Measurements from ENCODE around the gene MOB3B.

Gene MOB3B

DNA sequence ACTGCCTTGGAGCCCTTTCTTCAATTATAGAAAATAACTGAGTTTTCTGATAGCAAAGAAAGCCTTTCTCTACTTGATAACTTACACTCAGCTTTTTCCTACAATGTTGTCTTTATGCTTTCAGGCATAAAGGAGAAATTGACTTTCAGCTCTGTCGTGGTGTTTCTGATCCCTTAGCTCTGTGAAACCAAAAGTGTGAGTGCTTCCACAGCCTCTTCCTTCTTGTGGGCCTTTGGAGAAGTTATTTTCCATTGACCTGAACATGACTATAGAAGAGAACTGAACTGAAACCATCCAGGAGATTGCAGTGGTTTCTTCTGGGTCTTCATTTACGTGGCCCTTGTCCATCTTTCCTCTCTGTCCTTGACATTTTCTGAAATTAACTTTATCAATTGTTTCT lies 173.2 kb downstream of the MOB3B start:
- no peak for DNase-seq

DNA sequence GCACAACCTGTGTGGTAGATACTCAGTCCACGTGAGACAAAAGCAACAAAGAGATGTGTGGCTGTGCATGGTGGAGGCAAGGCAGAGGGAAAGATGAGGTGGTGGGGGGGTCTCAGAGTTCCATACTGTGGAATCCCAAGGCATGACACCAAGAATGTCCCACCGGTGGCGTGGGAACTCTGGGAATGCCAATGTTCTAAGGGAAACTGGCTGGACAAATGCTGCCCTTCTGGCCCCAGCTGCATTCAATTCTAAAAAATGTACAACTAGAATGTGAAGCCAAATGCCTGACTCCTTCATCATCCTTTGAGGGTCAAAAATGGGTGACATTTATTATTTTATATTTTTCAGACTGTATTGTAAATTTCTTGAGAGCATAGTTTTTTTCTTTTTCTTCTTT lies 174.4 kb downstream of the MOB3B start:
- no peak for DNase-seq

DNA sequence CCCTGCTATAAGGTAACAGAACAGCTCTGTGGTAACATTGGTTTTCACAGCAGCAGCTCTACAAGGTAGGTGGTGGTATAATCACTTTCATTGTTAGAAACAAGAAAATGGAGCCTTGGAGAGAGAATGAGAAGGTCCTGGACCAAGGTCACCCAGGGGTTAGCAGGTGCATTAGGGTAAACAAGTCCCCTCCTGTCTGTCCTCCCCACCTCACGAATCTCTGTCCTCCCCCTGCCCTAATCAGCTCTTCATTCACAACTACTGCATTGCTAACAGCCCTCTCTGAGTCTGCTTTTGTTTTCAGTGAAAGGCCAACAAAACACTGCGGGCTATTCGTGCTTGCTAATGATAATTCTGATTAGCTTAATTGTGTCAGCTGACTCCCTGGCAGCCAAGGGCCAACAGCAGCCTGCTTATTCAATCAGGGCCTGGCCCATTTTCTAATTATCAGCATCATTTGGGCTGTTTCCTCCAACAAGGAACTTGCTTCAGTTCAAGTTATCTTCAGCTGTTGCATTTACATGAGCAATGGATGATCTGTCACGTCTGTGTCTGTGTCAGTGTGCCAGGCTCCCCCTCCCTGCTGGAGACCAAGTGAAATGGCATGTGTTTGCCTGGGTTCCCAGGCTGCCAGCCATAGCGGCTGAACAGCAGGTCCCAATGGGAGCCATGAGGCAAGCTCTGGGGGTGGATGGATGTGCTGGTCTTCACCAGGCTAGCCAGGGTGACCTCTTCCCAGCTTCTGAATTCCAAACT lies 176.0 kb downstream of the MOB3B start:
- DNase-seq = no peak

DNA sequence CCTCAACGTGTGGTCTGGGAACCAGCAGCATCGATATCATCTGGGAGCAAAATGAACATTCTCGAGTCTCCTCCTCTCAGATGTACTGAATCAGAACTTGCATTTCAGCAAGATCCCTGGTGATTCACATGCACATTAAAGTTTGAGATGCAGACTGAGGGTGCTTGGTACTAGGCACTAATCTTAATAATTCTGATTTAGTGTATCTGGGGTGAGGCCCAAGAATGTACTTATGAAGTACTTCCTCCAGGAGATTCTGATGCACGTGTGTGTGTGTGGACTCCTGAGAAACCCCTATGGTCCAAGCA lies 176.5 kb downstream of the MOB3B start:
- DNase-seq = no peak

DNA sequence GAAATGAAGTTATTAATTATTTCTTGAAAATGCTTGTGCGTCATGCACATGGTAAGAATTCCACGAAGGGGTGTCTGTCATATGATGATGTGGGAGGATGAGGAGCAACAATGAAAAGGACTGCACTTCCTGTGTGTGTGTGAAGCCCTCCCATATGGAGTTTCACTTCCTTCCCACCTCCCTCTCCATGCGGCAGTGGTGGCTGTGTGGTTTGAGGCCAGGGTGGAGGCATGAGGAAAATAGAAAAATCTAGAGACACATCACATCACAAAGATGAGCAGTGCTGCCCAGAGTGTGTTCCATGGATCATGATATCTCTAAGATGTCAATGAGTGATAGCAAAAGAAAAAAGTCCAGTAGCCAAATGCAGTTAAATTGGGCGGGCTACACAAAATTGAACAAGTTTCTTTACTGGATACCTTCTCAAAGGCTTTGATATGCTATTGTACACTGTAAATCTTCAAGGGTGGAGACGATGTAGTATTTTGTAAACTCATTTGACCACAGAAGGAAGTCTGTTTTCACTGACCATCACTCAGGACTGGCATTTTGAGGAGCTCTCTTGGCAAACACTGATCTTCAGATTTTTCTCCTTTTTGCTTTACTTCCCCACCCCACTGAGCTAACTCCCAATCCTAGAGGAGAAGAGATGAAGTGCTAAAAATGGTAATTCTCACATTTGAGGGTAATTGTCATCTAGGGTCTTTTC lies 177.0 kb downstream of the MOB3B start:
- no peak for DNase-seq

DNA sequence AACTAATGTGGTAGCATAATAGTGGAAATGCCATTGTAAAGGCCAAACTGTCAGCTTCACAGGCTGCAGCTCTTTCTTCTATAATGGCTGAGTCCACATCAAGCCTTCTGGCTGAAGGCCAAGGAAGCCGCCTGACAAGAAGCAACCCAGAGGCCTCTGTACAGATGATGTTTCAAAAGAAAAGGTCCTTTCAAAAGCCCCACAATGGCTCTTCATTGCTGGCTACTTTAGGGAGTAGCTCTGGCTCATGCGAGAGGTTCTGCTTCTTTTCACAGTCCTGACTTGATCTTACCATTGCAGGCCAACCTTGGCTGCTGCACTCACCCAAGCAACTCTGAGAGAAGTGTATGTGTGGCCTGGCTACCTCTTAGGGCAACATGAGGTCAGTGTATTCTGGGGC lies 178.2 kb downstream of the MOB3B start:
- no peak for DNase-seq

DNA sequence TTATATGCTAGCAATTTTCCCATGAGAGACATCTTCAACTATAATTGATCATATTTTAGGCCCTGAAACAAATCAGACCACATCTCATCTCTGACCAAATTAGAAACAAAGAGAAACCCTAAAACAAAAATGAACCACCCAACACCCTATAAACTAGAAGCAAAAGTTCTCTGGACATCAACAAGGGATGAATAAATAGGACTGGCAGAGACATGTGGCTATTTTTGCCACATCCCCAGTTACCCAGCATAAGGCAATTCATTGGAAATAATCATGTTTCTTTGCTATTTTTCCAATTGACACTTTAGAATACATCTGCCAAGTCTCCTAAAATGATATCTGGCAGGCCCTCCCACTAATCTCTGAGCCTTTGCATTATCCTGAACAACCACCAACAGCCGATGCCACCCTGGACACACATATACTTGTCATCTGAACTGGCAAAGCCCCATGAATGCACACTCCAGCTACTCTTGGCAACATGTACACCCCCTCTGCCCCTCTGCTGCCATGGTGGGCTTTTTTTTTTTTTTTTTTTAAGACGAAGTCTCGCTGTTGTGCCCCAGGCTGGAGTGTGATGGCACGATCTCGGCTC lies 179.1 kb downstream of the MOB3B start:
- DNase-seq = no peak

DNA sequence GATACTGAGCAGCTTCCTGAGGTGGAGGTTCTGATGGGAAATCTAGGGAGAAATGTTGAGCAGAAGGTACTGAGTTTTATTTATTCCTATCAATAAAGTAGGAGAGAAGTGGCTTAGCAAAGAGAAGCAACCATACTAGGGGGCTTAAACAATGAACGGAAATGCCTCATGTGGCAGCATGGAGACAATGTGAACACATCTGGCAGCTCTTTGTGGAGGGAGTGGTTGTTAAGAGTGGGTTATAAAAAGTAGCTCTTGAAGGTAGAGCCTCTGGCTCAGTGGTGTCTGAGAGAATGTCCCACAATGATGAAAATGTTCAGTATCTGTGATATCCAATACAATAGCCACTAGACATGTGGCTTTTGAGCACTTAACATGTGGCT lies 179.9 kb downstream of the MOB3B start:
- no peak for DNase-seq

DNA sequence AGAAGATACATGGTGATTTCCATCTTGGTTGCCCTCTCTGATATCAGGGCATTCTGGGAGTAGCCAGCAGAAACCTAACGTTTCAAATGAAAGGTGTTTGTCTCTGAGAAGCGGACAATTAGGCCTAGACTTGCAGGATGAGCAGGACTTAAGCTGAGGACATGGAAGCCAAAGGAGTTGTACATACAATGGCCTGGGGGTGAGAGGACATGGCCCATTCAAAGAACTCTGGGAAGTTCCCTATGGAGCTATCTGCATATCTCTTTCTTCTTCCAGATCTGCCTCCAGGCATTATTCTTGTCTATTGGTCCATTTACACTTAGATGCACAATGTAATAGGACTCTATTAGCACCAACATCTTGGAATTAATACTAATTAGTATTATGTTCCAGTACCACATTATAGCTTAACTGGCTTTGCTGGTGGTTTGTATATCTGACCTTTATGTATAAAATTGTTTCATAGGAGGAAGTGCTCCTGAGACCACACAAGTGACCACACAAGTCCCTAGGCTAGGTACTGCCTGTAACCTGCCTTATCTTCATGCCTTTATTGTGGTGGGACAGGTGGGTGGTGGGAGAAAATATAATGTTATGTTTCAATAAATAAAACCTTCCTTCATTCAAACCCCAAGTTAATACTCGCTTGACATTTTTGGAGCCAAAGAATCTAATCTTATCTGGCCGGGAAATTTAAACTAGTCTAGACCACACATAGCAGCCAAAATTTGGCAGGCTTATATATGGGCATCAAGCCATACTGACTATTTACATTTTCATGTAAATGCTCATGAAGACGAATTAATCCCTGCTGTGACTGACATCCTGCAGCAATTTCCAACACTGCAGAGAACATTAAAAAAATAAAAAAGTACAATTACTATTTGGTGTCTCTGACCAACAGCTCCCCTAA lies 180.6 kb downstream of the MOB3B start:
- DNase-seq = no peak

DNA sequence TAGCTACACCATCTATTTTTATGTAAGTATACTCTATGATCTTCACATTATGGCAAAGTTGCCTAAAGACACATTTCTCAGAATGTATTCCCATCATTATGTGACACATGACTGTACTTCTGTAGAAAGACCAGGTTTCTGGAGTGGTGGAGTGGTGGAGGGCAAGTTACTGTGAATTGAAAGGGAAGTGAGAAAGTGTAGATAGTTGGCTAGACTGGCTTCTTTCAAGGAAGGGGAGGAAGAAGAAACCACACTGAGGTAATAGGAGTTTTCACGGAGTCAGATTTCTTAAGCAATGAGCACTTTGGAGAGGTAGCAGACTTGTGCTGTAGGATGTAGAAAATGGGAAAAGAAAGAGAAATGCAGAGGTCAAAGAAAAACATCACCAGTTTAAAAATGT lies 181.7 kb downstream of the MOB3B start:
- no peak for DNase-seq

DNA sequence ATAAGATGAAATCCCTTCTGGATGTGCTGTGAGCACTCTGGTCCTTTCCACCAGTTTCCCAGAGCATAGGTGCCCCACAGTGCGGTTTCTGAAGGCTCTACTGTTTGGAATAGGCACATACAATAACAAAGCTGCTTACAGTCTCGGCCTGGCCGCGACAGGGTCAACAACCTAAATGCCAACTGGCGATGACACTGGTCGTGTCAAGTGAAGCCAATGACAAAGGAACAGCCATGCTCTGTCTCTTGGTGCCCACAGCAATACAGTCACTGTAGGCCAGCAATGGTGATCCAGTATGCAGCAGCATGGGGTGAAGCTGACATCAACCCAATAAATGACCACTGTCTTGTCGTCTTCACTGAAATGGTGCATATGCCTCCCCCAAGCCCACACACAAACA lies 184.8 kb downstream of the MOB3B start:
- no peak for DNase-seq

DNA sequence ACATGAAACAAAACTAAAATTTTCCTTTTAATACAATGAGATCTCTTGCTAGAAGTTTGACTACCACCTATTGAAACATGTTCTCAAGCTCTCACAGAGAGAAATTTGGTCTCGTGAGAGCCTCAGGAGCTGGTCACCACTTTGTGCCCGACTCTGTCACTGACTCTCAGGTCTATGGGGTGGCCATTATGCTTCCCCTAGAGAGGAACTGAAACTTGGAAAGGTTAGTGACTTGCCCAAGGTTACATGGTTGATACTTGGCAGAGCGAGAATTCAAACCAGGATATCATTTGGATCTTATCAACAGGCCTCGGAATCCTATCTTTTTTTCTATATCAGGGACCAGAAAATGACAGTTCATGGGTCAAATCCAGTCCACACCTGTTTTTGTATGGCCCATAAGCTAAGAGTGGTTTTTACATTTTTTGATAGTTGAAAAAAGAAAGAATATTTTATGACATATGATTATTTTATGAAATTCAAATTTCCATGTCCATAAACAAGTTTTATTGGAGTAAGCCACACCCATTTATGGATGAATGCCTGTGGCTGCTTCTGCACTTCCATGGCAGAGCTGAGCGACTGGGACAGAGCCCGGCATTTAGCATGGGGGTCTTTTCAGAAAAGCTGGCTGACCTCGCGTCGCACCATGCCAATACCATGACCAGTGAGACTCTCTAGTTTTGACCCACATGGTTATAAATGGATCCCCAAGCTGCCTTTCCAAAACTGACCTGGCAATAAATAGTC lies 187.9 kb downstream of the MOB3B start:
- no peak for DNase-seq

DNA sequence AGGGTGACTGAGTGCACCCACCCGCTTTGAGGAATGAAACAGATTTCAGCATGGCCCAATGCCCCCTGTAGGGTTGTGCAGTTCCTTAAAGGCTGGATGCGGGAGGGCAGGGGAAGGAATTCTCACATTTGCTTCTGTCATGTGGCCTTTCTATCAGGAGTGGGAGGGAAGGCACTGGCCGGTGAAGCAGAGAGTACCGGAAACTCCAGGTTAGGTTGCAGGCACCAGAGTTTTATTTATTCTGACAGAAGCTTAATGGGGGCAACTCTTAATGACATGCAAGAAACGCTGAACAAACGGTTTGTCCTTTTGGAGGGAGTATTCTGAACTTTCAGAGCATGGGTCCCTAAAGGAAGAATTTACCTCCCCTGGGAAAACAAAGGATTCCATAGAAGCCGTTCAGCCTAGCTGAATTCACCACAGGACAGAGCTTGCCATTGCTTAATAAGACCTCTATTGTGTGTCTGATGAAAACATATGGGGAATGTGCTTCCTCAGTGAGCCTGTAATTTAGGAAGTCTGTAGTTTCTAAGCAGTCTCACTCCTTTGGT lies 188.6 kb downstream of the MOB3B start:
- no peak for DNase-seq

DNA sequence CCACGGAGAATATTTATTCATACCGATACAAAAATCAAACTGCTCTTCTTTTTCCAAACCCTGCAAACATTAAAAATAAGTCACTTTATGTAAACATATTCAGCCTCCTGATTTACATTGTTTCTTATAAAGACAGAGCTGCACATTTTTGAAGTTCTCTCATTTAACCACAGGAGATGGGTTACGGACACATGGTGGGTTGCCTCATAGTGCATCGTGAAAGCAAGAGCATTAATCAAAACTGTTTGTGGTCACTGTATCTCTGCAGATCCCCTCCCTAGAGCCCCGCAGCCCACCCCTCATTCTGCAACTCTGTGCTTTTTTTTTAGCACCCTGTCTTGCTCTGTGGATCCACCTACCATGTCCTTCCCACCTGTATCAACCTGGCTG lies 189.3 kb downstream of the MOB3B start:
- DNase-seq = no peak

DNA sequence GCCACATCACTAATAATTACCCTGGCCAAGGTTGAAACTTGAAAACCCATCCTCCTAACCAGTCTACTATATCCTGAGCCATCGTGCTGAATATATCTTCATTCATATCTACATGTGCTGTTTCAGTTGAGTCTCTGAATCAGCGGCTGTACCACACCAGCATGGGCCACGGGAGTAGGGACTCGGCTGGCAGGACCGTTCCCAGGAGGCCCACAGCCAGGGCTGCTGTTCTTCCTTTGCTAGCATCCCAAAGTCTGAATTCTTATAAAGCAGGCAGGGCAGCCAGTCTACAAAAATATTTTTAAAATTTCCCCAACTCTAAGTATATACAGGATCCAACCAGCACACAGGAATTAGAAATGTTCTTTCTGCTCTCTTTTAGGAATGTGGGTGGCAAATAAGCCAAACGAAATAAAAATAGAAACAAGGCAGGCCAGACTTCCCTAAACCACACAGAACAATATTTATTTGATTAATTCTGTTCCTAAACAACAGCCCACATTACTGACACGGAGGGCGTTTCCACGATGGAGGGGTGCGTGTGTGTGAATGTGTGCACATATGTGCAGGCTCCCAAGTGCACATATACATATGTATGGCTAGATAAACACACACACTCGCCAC lies 189.8 kb downstream of the MOB3B start:
- DNase-seq = no peak

DNA sequence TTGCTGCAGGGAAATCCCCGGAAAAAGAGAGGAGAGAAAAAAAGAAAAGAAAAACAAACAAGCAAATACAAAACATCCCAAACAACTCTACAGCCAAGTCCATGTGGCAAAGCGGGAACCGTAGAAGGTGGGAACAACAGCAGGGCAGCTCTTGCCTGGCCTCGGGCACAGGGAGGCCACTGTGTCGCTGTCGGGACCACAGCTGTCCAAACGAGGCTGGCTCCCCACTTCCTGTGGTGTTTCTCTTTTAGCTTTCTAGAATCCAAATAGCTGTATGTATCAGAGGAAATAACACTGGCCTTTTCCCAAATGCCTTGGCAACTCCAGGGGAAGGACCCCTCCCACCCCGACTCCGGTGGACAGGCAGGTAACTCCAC lies 191.1 kb downstream of the MOB3B start:
- no peak for DNase-seq

DNA sequence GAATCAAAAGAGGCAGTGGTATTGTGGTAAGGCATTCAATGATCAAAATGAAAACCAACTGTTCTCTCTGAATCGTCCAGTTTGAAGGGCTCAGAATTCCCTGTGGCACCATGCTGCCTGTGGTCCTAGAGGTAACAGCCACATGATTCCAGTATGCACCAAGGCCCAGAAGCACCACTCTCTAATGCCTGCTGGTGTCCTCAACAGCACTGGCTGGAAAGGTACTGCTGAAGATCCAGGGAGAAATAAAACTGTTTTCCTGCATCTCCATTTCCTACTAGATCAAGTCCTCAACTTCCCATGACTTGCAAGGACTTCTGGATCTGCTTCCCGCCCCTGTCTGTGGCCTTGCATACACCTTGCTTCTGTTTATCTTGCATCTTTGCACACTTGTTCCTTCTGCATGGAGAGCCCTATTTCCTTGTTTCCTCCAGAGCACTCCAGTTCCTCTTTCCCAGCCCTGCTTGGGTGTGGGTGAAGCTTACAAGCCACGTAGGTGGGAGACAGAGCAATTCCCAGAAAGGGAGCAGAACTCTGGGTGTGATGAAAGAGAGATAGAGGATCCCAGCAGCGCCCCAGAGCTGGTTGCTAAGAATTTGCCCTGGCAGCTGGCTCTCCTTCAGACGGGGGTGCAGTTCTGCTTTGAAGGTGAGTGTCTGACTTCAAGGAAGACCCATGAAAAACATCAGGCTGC lies 191.6 kb downstream of the MOB3B start:
- DNase-seq = no peak

DNA sequence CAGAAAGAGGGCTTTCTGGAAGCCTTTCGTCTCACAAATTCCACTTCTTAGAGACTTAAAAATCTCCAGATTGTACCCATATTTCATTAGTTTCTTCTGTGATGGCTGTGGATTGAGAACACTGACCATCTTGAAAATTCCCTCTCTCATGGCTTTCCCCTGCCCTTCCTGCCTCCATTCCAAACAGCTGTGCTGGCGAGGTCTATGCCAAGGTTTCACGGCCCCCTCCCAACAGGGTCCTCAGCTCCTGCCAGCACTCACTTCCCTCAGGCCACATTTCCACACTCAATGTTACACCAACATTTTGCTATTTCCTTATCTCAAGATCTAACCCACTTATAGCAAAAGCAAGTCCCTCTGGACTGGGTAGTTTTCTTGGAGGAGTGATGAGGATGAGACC lies 192.4 kb downstream of the MOB3B start:
- no peak for DNase-seq

DNA sequence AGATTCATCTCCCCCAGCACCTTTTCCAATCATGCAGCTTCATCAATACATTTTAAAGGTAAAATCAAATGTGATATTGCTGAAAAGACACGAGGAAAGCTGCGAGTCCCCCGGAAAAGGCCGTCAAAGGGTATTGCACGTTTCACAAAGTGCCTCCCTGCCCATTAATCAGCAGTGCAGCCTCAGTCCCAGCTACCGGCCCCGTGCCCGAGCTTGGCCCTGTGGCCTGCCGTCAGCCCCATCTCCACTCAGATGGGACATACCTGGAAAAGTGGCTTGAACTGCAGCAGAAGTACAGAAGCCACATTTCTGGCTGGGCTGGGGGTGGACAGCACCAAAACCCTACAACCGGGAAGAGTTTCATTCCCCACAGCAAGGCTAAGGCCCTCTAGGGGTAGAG lies 192.8 kb downstream of the MOB3B start:
- DNase-seq = no peak

DNA sequence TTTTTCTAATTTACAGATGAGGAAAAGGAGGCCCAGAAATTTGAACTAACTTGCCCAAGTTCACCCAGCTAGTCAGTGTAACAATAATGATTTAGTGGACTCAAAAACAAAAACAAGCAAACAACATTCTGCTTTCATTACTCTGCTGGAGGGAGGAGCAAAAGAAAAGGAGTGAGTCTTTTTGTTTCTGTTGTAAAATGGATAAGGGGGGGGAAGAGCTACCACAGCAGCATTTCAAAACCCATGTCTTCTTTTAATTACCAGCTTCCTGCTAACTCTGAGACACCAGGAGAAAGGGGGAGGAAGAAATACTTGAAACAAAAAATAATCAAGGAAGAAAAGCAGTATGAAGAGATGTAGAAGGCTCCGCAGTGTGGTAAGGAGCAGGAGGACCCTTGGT lies 193.5 kb downstream of the MOB3B start:
- DNase-seq = no peak

DNA sequence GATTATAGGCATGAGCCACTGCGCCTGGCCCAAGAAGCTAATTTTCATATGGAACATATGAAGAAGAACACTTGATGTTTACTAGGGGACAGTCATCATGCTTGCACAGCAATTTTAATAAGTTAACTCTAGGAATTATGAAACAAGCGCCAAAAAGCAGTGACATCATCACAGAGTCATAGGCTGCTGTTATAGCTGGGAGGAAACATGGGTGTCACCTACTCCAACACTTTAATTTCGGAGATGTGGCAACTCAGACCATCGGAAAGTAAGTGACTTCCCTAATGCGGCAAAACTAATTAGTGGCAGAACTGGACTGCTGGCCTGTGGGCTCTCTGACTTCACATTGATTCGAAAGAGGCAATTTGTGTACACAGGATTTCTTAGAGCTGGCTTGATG lies 194.5 kb downstream of the MOB3B start:
- no peak for DNase-seq
